ENCODE data around the gene SVOPL. TPM values are rescaled to one million over a fixed set of nuclear protein-coding genes. Genes with fewer than 3 reads are reported as not detected.

Gene SVOPL
- total RNA-seq, 1 experiment from 2014 or later, result 1.1 TPM

DNA sequence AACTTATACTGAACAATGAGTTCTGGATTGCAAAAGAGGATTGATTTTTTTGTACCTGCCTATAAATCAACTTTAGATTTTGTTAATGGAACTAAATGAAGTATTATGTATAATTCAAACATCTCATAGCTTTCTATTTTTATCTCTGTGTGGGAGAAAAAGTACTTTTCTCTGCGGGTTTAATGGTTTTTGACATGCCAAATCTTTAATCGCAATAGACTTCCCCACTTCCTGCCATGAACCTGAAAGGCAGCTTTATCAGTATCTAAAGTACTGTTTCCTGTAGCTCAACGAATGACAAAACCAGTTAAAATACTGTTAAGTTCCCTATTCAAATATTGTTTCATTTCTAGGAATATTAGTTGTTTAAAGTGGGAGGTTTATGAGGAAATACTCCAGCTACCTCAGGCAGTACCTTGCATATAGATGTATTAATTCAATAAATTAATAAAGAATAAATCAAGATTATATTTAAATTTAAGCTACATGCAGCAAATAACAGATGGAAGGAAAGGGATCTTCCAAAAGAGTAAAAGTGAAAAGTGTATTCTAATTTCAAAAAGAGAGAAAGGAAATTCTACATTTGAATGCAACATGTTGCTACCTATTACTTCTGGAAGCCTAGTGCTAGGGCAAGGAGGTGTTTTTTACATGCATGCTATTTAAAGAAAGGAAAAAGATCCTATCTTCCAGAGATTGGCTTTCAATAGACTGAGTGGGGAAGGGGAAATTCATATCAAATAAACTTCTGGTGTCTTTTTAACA is 75.9 kb downstream of the SVOPL start:
- no peak for DNase-seq
- Histone ChIP-seq H3T11ph (ENCODE audit: low read length) (no peak overlapping the region), H2BK20ac (ENCODE audit: low read depth, low read length, poor library complexity, severe bottlenecking) (no peak overlapping the region), H3K4me2 (ENCODE audit: insufficient read depth, insufficient read length, low read length) (no peak overlapping the region), H3K9me3 (ENCODE audit: control insufficient read depth, low read depth, low read length) (no peaks in the 10 kb centered on the region), H2BK15ac (ENCODE audit: low read depth, low read length) (no peak overlapping the region), H3K79me1 (ENCODE audit: insufficient read depth, low read depth, low read length, poor library complexity, severe bottlenecking) (no peaks in the 10 kb centered on the region), H2AFZ (ENCODE audit: low read length) (no peak overlapping the region), H2AK5ac (ENCODE audit: insufficient read length, low read length) (no peak overlapping the region), H3K9ac (ENCODE audit: extremely low read depth, insufficient read length, low read length) (no peak overlapping the region), H3K27ac (ENCODE audit: insufficient read length, low read depth, low read length) (no peak overlapping the region), H4K5ac (ENCODE audit: insufficient read length, low read depth, low read length) (no peak overlapping the region), H2BK12ac (ENCODE audit: insufficient read length, low read depth, low read length) (no peak overlapping the region), H3K18ac (ENCODE audit: insufficient read length, low read depth, low read length) (no peak overlapping the region), H3K79me2 (ENCODE audit: insufficient read depth, low read length) (no peaks in the 10 kb centered on the region), H3K56ac (ENCODE audit: insufficient read length, low read depth, low read length) (no peak overlapping the region), H4K20me1 (ENCODE audit: control insufficient read depth, insufficient read depth, insufficient read length) (no peaks in the 10 kb centered on the region), H3K4me1 (ENCODE audit: insufficient read depth, low read length) (peaks cover 4% of the 10 kb centered on the region; the same call in 1 of the 2 replicates), H3K14ac (ENCODE audit: insufficient read depth, low read length) (no peak overlapping the region), H3K27me3 (ENCODE audit: insufficient read depth, low read length) (no peaks in the 10 kb centered on the region), H2BK5ac (ENCODE audit: insufficient read length, low read length) (no peak overlapping the region), H2BK120ac (ENCODE audit: low read depth, low read length, poor library complexity, severe bottlenecking) (no peak overlapping the region), H3K23ac (ENCODE audit: insufficient read length, low read depth, low read length) (no peak overlapping the region), H3K23me2 (ENCODE audit: insufficient read length, low read depth, low read length, poor library complexity, severe bottlenecking) (no peaks in the 10 kb centered on the region), H4K91ac (ENCODE audit: insufficient read length, low read depth, low read length) (no peak overlapping the region), H3K4ac (ENCODE audit: low read depth, low read length) (no peak overlapping the region), H4K8ac (replicated peaks; ENCODE audit: insufficient read length, low read depth, low read length) (no peak overlapping the region)
- no CpG with 5 or more reads among the region's 3 CpGs for WGBS (ENCODE audit: extremely low coverage, insufficient read length, low lambda C conversion rate)
- Mint-ChIP-seq H3K9me3 (no peaks in the 10 kb centered on the region), H3K27me3 (ENCODE audit: low read depth) (no peaks in the 10 kb centered on the region), H3K4me1 (peaks cover 10 to 12% of the 10 kb centered on the region in 2 experiments), H3K36me3 (ENCODE audit: insufficient read depth in 1 of 3, low read depth in 3 of 3) (no peaks in the 10 kb centered on the region), H3K4me3 (no peak overlapping the region), H3K27ac (peak overlapping the region in 1 of 3 experiments; percentile 10; a peak in 1 of 7 replicates)
- TF ChIP-seq, protein P1, sequence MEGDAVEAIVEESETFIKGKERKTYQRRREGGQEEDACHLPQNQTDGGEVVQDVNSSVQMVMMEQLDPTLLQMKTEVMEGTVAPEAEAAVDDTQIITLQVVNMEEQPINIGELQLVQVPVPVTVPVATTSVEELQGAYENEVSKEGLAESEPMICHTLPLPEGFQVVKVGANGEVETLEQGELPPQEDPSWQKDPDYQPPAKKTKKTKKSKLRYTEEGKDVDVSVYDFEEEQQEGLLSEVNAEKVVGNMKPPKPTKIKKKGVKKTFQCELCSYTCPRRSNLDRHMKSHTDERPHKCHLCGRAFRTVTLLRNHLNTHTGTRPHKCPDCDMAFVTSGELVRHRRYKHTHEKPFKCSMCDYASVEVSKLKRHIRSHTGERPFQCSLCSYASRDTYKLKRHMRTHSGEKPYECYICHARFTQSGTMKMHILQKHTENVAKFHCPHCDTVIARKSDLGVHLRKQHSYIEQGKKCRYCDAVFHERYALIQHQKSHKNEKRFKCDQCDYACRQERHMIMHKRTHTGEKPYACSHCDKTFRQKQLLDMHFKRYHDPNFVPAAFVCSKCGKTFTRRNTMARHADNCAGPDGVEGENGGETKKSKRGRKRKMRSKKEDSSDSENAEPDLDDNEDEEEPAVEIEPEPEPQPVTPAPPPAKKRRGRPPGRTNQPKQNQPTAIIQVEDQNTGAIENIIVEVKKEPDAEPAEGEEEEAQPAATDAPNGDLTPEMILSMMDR (conservative IDR thresholded peaks at IDR 0.05), result no peak
